HepG2 (cell line): ENCODE measurements around the gene LYSMD2. TPM values are rescaled to one million over a fixed set of nuclear protein-coding genes. Genes with fewer than 3 reads are reported as not detected.

Source experiments
- DR1 ChIP-seq: sonication (generic); formaldehyde crosslinking; IDR thresholded peaks from 2 replicates; pipeline ENCODE4 v1.8.0; 2021; ENCODE audit warnings: mild to moderate bottlenecking, missing genetic modification reagents, inconsistent platforms
- ELK4 ChIP-seq: sonication (generic); formaldehyde crosslinking; IDR thresholded peaks from 2 replicates; pipeline ENCODE4 v1.9.0; 2021; ENCODE audit warnings: missing genetic modification reagents, borderline replicate concordance
- HHEX ChIP-seq: IDR thresholded peaks from 2 replicates; pipeline ENCODE4 v1.6.1; 2016; ENCODE audit warnings: control low read depth
- IRF2 ChIP-seq: IDR thresholded peaks from 2 replicates; pipeline ENCODE4 v1.6.1; 2018; ENCODE audit warnings: missing genetic modification reagents, missing compliant biosample characterization
- KLF11 ChIP-seq: IDR thresholded peaks from 2 replicates; pipeline ENCODE4 v1.6.1; 2016; ENCODE audit warnings: missing compliant biosample characterization
- MED1 ChIP-seq: sonication (generic); formaldehyde crosslinking; IDR thresholded peaks from 2 replicates; pipeline ENCODE4 v1.4.0; 2020; ENCODE audit warnings: missing genetic modification reagents
- NFKB2 ChIP-seq: sonication (generic); formaldehyde crosslinking; IDR thresholded peaks from 2 replicates; pipeline ENCODE4 v1.4.0; 2020; ENCODE audit warnings: missing genetic modification reagents, borderline replicate concordance
- PRMT3 ChIP-seq: sonication (generic); formaldehyde crosslinking; IDR thresholded peaks from 2 replicates; pipeline ENCODE4 v1.8.1; 2022; ENCODE audit warnings: low read depth, mild to moderate bottlenecking, moderate library complexity, missing genetic modification reagents, borderline replicate concordance
- RXRA ChIP-seq: sonication (generic); formaldehyde crosslinking; IDR thresholded peaks from 2 replicates; pipeline ENCODE4 v1.5.1; 2020; ENCODE audit warnings: missing genetic modification reagents
- SALL1 ChIP-seq: sonication (generic); formaldehyde crosslinking; IDR thresholded peaks from 2 replicates; pipeline ENCODE4 v1.8.0; 2022; ENCODE audit warnings: mild to moderate bottlenecking, missing genetic modification reagents
- SRSF1 ChIP-seq: fragments of 200-400 bp; formaldehyde crosslinking; optimal IDR thresholded peaks from 2 replicates; pipeline ENCODE3; 2017; ENCODE audit warnings: mild to moderate bottlenecking, low read depth, low read length, moderate library complexity
- TSC22D2 ChIP-seq: sonication (generic); formaldehyde crosslinking; IDR thresholded peaks from 2 replicates; pipeline ENCODE4 v1.5.1; 2020; ENCODE audit warnings: missing genetic modification reagents, mild to moderate bottlenecking, borderline replicate concordance
- ZFP36L1 ChIP-seq: sonication (generic); formaldehyde crosslinking; IDR thresholded peaks from 2 replicates; pipeline ENCODE4 v1.8.0; 2022; ENCODE audit warnings: mild to moderate bottlenecking, missing genetic modification reagents, moderate library complexity
- ZNF136 ChIP-seq: sonication (generic); formaldehyde crosslinking; IDR thresholded peaks from 2 replicates; pipeline ENCODE4 v1.8.1; 2022; ENCODE audit warnings: low read depth, mild to moderate bottlenecking, moderate library complexity, missing genetic modification reagents
- ZNF205 ChIP-seq: IDR thresholded peaks from 2 replicates; pipeline ENCODE4 v1.6.1; 2018; ENCODE audit warnings: missing biosample characterization, missing genetic modification reagents
- ZNF207 ChIP-seq: fragments of 450-650 bp; IDR thresholded peaks from 2 replicates; pipeline ENCODE4 v1.6.1; 2016; ENCODE audit warnings: antibody characterized with exemption, borderline replicate concordance
- ZNF264 ChIP-seq: sonication (generic); formaldehyde crosslinking; IDR thresholded peaks from 2 replicates; pipeline ENCODE4 v1.4.0; 2020; ENCODE audit warnings: missing genetic modification reagents
- ZNF367 ChIP-seq: sonication (generic); formaldehyde crosslinking; IDR thresholded peaks from 2 replicates; pipeline ENCODE4 v1.4.0; 2020; ENCODE audit warnings: missing genetic modification reagents, borderline replicate concordance
- ZNF546 ChIP-seq: sonication (generic); formaldehyde crosslinking; conservative IDR thresholded peaks from 2 replicates; pipeline ENCODE4 v1.8.1; 2023; ENCODE audit warnings: mild to moderate bottlenecking, missing genetic modification reagents
- ZNF766 ChIP-seq: sonication (generic); formaldehyde crosslinking; IDR thresholded peaks from 2 replicates; pipeline ENCODE4 v1.5.0; 2020; ENCODE audit warnings: missing genetic modification reagents, borderline replicate concordance
- ZNF773 ChIP-seq: sonication (generic); formaldehyde crosslinking; IDR thresholded peaks from 2 replicates; pipeline ENCODE4 v1.4.0; 2020; ENCODE audit warnings: missing genetic modification reagents, borderline replicate concordance
- ZNF788 ChIP-seq: sonication (generic); formaldehyde crosslinking; IDR thresholded peaks from 2 replicates; pipeline ENCODE4 v1.5.0; 2020; ENCODE audit warnings: mild to moderate bottlenecking, missing genetic modification reagents, borderline replicate concordance
- ZNF891 ChIP-seq: sonication (generic); formaldehyde crosslinking; IDR thresholded peaks from 2 replicates; pipeline ENCODE4 v1.5.0; 2020; ENCODE audit warnings: mild to moderate bottlenecking, missing genetic modification reagents
- polyA plus RNA-seq, 8 experiments: library from polyadenylated mRNA; depleted of rRNA in 3 of 8; stranded (reverse) in 7 of 8; unstranded in 1 of 8; fragments of >200 nt; fragmentation: Illumina TruSeq in 4 of 8; extraction: Trizol in 4 of 8; gene quantifications; 2 replicates each; pipeline versions ENCODE4 v1.2.1 to v1.2.3, GENCODE V29; 2011 to 2016; ENCODE audit warnings: low read depth in 4 of 8, missing spikeins in 1 of 8, mixed read lengths in 1 of 8; ENCODE audit not compliant: insufficient read depth in 1 of 8
- total RNA-seq, 5 experiments: library from RNA; depleted of rRNA; stranded (reverse); fragments of >200 nt; fragmentation: Illumina TruSeq; extraction: Trizol; gene quantifications; 2 replicates each; pipeline ENCODE4 v1.2.3, GENCODE V29; 2016; ENCODE audit warnings: low read depth in 1 of 5
- TF ChIP-seq, protein P1 (sequence below), 2 experiments: sonication (generic) in 1 of 2; formaldehyde crosslinking in 1 of 2; IDR thresholded peaks; 2 replicates each; pipeline versions ENCODE4 v1.6.1 to v1.9.0; 2014 to 2022; ENCODE audit warnings: antibody characterized with exemption in 1 of 2, borderline replicate concordance in 1 of 2, inconsistent platforms in 1 of 2, low read depth in 1 of 2, missing genetic modification reagents in 1 of 2

The LYSMD2 gene
- total and polyA plus RNA-seq, 2 of the 13 experiments (the other 11 are each of a cell fraction or from before 2014, with no cell fraction given) = 0.05 to 0.27 TPM

- TF ChIP-seq ELK4 (CRISPR knock-in tag) (no peak; the same call in 1 of the 2 replicates), ZNF136 (CRISPR knock-in tag) (no peak), SRSF1 (peak; percentile 38), ZNF205 (CRISPR knock-in tag) (peak; percentile 65; the same call in 1 of the 2 replicates), RXRA (0 out of 2 replicates have a peak, but pooled peaks have one; percentile 41), ZFP36L1 (CRISPR knock-in tag) (0 out of 2 replicates have a peak, but pooled peaks have one; percentile 41), ZNF546 (no peak), SALL1 (CRISPR knock-in tag) (peak; percentile 87), ZNF773 (CRISPR knock-in tag) (peak; percentile 92), ZNF891 (CRISPR knock-in tag) (peak; percentile 77; the same call in 1 of the 2 replicates), ZNF207 (no peak), ZNF766 (CRISPR knock-in tag) (peak; percentile 70; the same call in 1 of the 2 replicates), IRF2 (0 out of 2 replicates have a peak, but pooled peaks have one; percentile 63), MED1 (CRISPR knock-in tag) (no peak), ZNF367 (CRISPR knock-in tag) (no peak), HHEX (CRISPR knock-in tag) (no peak), NFKB2 (CRISPR knock-in tag) (peak; percentile 81; the same call in 1 of the 2 replicates), ZNF264 (CRISPR knock-in tag) (peak; percentile 61; the same call in 1 of the 2 replicates), PRMT3 (CRISPR knock-in tag) (peak; percentile 31; the same call in 1 of the 2 replicates), DR1 (CRISPR knock-in tag) (no peak), TSC22D2 (peak; percentile 96), ZNF788 (CRISPR knock-in tag) (peak; percentile 45; the same call in 1 of the 2 replicates), KLF11 (CRISPR knock-in tag) (peak; percentile 88; the same call in 1 of the 2 replicates)
- TF ChIP-seq, protein P1, sequence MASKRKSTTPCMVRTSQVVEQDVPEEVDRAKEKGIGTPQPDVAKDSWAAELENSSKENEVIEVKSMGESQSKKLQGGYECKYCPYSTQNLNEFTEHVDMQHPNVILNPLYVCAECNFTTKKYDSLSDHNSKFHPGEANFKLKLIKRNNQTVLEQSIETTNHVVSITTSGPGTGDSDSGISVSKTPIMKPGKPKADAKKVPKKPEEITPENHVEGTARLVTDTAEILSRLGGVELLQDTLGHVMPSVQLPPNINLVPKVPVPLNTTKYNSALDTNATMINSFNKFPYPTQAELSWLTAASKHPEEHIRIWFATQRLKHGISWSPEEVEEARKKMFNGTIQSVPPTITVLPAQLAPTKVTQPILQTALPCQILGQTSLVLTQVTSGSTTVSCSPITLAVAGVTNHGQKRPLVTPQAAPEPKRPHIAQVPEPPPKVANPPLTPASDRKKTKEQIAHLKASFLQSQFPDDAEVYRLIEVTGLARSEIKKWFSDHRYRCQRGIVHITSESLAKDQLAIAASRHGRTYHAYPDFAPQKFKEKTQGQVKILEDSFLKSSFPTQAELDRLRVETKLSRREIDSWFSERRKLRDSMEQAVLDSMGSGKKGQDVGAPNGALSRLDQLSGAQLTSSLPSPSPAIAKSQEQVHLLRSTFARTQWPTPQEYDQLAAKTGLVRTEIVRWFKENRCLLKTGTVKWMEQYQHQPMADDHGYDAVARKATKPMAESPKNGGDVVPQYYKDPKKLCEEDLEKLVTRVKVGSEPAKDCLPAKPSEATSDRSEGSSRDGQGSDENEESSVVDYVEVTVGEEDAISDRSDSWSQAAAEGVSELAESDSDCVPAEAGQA (IDR thresholded peaks at IDR 0.05; ENCODE audit: low read depth) = no peak
- TF ChIP-seq, protein P1 (CRISPR knock-in tag; IDR thresholded peaks at IDR 0.05; ENCODE audit: borderline replicate concordance) = 0 out of 2 replicates have a peak, but pooled peaks have one; percentile 70
Observed at GRCh38 chr15:51681303-51681963, 56.0 kb downstream of the LYSMD2 start, which contains the start of gene SCG3 (continued).
